22Rv1 (cell line): ENCODE data around the gene ACTN3.

Source experiments
- CTCF ChIP-seq: fragments of 450-650 bp; IDR thresholded peaks from 2 replicates; pipeline ENCODE4 v1.5.1; 2017; ENCODE audit warnings: mild to moderate bottlenecking
- ZFX ChIP-seq: fragments of 450-650 bp; IDR thresholded peaks from 2 replicates; pipeline ENCODE4 v1.6.1; 2017; ENCODE audit warnings: antibody characterized with exemption, borderline replicate concordance

GRCh38 chr11:66569076-66569475 lies 22.4 kb downstream of the ACTN3 start:
- TF ChIP-seq CTCF = no peak
- no peak for TF ChIP-seq ZFX
